HG03175 (cell line): ENCODE data around the gene DMAP1.
A peak's percentile ranks its signal among the peaks of the same experiment; 100 is the strongest.
"Not testable (repeated sequence)": the region's sequence is repeated elsewhere in the genome, so short reads cannot be mapped to it uniquely, and the experiment has no call there.

Experiments used
- ATAC-seq: cut with Tn5 transposase; IDR thresholded peaks from one replicate; pipeline ENCODE4 v1.9.1; 2021; ENCODE audit warnings: mild to moderate bottlenecking, moderate library complexity; ENCODE audit not compliant: unreplicated experiment

The DMAP1 gene, protein sequence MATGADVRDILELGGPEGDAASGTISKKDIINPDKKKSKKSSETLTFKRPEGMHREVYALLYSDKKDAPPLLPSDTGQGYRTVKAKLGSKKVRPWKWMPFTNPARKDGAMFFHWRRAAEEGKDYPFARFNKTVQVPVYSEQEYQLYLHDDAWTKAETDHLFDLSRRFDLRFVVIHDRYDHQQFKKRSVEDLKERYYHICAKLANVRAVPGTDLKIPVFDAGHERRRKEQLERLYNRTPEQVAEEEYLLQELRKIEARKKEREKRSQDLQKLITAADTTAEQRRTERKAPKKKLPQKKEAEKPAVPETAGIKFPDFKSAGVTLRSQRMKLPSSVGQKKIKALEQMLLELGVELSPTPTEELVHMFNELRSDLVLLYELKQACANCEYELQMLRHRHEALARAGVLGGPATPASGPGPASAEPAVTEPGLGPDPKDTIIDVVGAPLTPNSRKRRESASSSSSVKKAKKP

DNA sequence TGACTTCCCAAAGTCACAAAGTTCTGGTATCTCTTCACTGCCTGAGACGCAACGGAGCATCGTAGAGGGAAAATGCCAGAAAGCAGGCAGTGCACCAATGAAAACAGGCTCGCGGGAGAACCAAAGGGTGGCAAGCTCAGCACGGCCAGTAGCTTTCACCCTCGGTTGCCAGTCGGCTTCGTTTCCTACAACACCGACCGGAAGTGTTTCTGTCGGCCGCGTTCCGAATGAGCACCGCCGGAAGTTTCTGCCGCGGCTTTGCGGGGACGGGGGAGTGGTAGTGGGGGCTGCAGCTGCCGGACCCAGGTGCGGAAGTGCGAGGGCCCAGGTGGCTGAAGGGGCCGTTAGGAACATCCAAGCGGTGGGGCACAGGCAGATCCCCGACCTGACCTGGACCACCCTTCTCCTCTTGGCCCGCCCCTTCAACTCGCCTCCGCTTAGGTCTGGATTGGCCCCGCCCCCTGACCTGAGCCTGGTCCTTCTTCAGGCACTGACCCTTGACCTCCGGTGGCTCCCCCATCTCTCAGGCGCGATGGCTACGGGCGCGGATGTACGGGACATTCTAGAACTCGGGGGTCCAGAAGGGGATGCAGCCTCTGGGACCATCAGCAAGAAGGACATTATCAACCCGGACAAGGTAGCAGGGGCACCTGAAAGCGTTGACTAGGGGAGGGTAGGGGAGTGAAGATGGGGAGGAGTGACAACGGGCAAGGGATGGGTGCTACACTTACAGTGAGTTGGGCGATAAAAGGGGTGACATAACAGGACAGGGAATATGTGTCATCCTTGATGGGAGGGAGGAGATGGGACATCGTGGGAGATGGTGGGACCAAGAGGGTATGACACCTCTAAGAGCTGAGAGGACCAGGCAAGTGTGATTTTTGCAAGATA, at the start of gene DMAP1:
Gene DMAP1, plus strand, starts transcription at position 250 of the 891 bp plus-strand sequence. Its CDS starts 283 bp downstream, at position 533.
- ATAC-seq: peak; percentile 81

DNA sequence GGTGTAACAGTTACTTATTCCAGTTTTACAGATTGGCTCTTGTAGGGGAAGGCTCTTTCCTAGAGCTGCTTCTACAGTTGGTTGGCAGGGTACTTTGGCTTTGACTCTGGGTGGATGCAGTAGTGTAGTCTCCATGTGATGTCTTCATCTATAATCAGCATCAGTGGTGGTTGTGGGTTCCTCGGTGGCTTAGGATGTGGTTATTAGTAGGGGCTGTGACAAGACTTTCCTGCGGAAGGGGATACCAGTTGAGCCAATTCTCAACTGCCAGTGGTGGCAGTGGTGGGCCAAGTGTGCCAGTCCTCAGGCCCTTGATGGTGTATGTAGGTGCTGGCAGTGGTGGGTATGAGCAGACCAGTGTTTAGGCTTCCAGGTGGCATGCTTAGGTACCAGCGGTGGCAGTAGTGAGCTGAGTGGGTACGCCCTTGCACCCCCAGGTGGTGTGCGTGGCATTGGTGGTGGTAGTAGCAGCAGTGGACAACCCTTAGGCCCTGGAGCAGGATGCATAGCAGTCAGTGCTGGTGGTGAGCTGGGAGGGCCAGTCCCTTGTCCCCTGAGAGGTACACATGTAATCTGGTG, 44.7 kb upstream of the DMAP1 start:
- ATAC-seq: no peak

DNA sequence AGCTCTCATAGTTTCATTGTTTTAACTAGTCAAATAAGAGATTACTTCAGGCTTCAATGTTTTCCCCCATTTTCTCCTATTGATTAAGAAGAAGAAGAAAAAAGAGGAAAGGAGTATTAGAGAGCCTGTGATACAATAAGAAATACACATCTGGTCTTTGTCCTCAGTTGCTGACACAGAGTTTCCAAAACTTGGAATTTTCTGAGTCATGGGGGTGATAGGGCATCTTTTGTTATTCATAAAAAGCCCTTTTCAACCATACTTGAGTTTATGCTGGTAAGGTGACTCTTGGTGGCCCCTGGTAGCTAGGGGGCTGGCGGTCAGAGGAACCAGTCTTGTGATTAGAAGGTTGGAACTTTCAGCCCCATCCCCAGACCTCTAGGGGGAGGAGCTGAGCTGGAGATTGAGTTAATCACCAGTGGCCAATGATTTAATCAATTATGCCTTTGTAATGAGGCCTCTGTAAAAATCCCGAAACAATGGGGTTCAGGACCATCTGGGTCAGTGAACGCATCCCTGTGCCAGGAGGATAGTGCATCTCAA, 42.9 kb upstream of the DMAP1 start:
- no peak for ATAC-seq

DNA sequence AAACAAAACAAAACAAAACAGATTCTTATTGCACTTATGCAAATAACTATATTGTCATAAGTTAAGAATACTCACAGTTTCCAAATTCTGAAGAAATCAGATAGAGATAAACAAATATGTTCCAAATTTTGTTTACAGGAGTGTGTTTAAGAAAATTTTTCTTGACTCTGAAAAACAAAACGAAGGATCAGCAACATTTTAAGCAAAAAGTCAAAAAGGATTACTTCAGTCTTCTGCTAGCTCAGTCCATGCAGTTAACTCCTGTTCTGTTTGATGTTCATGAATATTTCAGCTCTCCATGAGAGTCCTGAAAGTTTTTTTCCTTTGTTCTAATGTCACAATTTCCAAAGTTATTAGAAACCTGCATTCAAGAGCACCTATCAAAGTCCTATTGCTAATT, 38.6 kb upstream of the DMAP1 start:
- no peak for ATAC-seq

DNA sequence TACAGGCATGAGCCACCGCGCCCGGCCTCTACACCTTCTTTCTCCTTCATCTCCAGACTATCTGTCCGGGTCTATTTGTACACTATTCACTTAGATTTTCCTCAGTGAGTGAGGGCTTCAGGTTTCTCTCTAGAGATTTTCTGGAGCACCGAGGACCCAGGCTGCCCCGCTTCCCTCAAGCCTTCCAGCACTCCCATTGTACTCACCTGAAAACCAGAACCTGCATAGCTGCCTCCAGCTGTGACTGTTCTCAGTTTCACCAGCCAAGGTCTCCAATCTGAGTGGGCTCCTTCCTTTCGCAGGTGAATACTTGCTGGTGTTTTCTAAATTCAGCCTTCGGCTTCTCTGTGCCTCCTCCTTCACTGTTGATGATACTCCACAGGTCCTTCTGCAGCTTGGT, 12.9 kb upstream of the DMAP1 start:
- no peak for ATAC-seq

DNA sequence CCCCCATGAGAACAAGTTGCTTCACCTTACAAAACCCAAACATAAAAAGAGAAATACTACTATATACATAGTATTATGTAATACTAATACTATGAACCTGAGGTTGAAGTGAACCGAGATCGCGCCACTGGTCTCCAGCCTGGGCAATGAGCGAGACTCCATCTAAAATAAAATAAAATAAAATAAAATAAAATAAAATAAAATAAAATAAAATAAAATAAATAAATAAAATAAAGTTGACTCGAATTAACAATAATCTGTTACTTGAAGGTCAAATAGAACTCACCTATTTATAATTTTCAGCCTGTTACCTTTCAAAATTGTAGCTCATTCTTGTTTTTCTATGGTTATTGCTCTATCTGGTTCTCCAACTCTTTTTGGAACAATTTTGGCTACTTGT, 6.7 kb upstream of the DMAP1 start:
- ATAC-seq: not testable (repeated sequence)

DNA sequence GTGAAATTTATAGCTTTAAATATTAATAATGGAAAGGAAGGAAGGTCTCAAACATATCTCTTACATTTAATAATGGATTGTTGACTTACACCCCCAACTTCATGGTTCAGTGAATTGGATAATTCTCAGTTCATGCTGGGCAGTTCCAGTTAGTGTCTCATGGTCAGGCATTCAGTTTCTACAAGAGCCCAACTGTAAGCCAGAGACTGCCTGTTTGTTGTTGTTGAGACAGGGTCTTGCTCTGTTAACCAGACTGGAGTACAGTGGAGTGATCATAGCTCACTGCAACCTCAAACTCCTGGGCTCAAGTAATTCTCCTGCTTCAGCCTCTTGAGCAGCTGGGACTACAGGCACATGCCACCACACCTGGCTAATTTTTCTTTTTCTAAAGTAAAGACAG, 5.0 kb upstream of the DMAP1 start:
- no peak for ATAC-seq

DNA sequence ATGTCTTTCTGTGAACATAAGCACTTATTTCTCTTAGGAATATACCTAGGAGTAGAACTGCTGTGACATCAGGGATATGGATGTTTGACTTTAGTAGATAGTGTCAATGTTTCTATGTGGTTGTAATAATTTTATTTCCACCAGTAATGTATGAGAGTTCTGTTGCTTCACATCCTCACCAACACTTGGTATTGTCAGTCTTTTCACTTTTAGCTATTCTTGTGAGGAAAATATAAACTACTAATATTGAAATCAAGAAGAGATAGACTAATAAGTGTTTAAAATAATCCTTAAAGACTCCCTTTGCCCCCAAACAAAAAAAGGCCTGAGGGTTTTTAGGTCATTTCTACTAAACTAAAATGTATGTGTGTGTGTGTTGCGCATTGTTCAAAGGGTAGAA, 2.7 kb upstream of the DMAP1 start:
- ATAC-seq: no peak

DNA sequence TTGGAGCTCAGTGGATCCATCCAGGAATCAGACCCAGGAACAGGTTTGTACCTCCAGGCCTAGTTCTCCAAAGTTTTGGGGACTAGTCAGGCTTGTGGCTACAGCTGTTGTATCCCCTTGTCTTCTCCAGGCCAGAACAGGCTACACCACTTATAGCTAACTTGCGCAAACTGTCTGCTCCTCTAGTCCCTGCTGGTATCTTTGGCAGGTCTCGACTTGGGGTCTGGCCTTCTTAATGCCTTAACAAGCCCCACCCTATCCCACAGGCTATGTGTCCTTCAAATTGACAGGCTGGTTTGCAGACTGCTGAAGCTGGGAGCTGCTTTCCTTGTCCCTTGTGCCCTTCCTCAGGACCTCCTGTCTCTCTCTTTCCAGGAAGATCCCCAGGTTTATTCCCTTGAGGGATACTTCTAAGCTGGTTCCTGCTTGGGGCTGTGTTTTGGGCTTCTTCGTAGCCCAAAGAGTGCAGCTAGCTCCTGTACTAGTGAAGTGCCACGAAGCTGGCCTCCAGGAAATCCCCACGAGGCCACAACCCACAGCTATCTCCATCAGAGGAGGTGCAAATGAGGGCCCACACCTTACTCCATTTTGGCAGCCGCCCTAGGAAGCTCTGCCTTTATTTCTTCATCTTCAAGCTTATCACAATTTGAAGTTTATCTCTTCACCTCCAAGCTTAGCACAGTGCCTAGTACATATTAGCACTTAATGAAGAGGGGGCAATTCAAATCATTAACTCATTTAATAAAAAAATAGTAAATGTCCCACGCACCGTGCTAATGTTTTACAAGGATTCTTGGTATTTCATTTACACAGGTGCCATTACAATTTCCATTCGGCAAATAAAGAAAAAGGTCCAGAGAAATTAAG, 683 bp upstream of the DMAP1 start:
- no peak for ATAC-seq

DNA sequence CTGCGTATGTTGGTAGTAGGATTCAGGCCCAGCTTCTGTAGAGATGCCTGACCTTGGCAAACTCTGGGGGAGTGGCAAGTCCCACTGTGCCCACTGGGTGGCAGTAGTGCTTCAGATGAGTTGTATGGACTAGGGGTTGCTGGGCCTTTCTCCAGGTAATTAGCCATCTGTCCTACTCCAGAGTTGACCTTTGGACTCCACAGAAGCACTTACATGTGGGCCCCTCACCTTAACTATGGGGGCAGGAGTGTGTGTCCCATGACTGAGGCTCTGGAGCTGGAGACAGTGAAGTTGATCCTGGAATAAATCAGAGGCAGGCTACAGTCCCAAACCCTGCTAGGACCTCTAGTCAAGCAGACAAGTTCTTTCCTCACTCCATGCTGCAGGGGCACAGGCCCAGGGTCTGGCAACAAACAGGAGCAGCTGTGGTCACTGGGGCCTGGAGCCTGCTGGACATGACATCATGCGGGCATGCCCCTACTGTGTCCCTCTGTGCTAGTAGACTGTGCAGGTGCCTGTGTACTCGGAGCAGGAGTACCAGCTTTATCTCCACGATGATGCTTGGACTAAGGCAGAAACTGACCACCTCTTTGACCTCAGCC, 4.6 kb downstream of the DMAP1 start:
- no peak for ATAC-seq

DNA sequence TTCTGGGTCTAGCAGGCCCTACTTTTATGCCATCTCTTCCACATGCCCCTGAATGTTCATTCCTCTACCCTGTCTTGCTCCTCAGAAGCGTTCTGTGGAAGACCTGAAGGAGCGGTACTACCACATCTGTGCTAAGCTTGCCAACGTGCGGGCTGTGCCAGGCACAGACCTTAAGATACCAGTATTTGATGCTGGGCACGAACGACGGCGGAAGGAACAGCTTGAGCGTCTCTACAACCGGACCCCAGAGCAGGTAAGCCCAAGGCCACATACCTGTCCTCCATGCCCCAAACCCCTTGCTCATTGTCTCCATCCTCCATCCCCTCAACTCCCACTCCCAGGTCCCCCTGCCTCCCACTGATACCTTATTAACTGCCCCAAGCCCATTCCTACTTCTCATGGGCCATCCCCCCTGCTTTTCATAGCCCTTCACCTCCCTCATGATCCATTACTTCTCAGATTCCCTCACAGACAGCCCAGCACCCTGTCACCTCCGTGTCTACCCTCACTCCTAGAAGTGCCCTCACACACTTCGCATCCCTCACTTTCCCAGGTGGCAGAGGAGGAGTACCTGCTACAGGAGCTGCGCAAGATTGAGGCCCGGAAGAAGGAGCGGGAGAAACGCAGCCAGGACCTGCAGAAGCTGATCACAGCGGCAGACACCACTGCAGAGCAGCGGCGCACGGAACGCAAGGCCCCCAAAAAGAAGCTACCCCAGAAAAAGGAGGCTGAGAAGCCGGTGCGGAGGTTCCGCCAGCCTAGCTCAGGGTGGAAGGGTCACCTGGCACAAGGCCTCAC, 5.4 kb downstream of the DMAP1 start:
- ATAC-seq: no peak

DNA sequence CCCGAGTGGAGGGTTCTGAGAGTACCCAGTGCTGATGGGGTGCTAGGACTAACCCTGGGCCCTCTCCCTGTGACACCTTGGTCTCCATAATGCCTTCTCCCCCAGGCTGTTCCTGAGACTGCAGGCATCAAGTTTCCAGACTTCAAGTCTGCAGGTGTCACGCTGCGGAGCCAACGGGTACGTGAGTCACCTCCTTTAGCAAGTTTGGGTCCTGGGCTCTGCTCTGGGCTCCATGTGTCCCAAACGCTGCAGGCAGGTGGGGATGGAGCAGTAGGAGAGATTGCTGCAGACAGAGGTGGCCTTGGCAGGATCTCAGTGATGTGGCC, 6.0 kb downstream of the DMAP1 start:
- ATAC-seq: no peak

DNA sequence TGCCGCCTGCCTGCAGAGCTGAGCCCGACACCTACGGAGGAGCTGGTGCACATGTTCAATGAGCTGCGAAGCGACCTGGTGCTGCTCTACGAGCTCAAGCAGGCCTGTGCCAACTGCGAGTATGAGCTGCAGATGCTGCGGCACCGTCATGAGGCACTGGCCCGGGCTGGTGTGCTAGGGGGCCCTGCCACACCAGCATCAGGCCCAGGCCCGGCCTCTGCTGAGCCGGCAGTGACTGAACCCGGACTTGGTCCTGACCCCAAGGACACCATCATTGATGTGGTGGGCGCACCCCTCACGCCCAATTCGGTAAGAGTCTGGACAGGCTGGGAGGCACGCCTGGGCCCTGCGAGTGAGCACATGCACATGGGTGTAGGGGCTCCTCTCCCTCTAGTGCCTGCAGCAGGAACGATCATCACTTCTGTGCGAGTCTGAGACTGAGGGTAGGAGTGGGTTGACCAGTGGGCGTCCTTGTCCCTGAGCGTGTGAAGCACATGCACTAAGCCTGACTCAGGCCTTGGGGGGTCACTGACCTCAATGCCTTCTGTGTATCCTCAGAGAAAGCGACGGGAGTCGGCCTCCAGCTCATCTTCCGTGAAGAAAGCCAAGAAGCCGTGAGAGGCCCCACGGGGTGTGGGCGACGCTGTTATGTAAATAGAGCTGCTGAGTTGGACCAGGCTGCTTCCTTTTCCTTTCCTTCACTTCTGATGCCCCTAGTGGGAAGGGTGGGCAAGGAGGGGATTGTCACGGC, 6.9 kb downstream of the DMAP1 start:
- no peak for ATAC-seq

DNA sequence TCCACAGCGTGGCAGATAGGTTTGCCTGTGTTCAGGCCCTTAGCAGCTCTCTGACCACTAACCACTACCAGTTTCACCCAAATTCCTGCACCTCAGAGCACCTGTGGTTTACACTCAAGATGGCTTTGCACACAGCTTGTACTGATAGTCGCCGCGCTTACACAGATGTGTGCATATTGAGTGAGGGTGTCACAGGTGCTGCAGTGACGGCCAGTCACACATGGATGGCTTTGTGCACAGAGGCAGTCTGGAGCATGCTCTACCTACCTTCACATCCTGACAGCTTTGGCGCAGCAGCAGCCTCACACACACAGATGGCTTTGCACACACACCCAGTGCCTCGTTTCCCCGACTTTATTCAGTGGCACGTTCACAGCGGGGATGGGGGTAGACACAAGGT, 7.5 kb downstream of the DMAP1 start:
- ATAC-seq: no peak

DNA sequence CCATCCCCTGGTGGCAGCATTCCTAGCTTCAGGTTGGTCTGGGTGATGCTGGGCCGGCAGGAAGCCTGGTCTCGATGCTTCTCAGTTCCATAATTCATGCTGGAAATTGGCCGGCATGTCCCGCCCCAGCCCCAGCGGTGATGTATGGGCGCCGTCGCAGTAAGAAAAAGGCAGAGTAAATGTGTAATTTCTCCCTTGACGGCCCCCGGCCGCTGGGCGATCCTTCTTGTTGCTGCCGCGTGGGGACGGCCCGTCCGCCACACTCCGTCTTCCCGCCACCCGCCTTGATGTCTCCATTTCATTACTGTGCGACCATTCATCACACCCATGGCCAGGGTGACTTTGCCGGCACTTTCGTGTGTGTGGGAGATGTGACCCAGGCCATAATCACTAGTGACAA, 8.5 kb downstream of the DMAP1 start:
- no peak for ATAC-seq

DNA sequence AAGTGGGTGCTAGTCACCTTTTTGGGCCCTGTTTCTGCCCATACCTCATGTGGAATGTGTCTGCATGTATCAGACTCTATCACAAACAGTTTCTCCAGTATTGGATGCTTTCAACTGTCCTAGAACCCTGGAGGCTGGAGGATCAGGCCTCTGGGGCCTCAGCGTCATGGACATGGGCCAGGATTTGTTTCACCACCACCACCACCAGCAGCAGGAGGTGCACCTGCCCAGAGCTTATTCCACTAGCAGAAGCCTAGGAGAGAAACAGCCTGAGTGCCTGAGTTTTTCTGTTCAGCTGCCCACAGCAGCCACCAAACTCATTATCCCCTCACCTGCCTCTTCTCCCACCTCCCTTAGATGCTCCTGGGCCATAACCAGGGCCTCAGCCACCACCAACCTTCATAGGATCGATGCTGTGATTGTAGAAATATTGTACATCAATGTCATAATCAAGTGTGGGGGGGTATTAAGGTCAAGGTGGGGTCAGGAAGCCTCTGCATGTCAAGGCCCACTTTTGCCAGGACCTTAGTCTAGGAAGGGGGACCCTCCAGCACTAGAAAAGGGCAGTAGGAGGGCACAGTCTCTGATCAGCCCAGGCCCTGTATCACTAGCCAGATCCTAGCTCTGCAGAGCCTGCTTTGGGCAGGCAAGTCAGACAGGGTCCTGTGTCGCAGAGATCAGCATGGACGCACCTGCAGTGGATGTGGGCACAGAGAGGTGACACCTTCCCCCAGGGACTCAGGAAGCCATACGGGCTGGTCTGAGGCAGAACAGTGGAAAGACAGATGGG, 9.3 kb downstream of the DMAP1 start:
- no peak for ATAC-seq

DNA sequence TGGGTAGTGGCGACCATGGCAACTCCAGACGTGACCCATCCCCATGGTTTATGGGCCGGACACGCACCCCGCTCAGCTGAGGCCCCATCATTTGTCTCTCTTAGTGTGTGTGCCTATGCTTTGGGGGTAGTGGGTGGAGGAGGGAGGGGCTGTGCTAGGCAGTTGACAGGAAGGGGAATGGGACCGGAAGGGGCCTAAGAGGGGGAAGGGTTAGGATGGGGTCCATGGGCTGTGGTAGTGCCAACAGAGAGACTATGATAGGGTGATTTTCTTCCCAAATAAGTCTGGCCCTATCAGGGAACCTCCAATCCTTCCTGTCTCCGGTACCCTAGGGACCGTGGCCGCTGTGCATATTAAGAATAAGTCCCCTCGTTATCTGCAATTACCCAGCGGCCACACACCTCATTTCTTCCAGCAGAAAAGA, 9.9 kb downstream of the DMAP1 start:
- ATAC-seq: no peak

DNA sequence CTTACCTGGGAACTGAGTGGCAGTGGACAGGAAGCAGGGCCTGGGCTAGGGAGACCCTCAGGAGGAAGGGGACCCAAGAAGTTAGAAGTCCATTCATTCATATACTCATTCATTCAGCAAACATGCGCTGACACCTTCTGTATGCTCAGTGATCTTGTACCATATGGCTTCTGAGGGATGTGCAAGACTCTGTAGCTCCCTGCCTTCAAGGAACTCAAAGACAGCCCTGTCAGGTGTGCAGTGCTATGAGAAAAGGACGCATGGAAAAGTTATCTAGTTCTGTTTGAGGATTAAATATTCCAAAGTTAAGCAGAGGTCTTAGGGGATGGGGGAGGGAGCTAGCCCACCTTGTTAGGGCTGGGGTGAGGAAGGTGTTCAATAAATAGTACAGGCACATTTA, 12.5 kb downstream of the DMAP1 start:
- ATAC-seq: no peak
